HG03342 (cell line): ENCODE data around the gene ALX4.

Experiments
- ATAC-seq: cut with Tn5 transposase; IDR thresholded peaks from one replicate; pipeline ENCODE4 v1.9.1; 2021; ENCODE audit warnings: mild to moderate bottlenecking, moderate library complexity; ENCODE audit not compliant: unreplicated experiment

ALX4 gene

DNA sequence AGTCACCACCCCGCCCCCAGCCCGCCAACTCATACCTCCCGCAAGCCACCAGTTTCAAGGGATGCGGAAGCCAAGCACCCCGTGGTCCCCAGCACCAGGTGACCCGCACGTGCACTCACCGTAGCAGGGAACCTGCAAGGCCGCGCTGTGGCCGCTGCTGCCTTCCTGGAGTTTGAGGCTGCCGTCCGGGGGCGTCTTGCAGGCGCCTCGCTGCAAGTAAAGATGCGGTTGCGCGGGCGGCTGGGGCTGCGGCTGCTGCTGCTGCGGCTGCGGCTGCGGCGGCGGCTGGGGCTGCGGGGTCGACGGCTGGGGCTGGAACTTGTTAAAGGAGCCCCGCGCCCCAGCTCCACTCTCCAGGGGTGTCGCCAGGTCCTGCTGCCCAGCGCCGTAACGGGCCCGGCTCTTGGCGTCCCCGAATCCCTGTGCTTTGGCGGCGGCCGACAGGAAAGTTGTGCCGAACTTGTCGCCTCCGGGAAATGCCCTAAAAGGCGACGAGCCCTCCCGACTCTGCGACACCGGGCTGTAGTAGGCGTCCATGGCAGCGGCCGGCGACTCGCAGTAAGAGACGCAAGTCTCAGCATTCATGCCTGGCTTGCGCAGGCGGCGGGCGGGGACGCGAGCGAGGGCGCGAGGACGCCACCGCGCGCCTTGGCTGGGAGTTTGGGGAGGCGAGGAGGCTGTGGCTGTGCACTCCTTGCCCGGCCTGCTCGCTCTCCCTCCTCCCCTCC, at the start of gene ALX4:
Gene ALX4 (minus strand): TSS at position 662 of the 728 bp plus-strand sequence. CDS start 77 bp downstream, at position 585.
- ATAC-seq: no peak

DNA sequence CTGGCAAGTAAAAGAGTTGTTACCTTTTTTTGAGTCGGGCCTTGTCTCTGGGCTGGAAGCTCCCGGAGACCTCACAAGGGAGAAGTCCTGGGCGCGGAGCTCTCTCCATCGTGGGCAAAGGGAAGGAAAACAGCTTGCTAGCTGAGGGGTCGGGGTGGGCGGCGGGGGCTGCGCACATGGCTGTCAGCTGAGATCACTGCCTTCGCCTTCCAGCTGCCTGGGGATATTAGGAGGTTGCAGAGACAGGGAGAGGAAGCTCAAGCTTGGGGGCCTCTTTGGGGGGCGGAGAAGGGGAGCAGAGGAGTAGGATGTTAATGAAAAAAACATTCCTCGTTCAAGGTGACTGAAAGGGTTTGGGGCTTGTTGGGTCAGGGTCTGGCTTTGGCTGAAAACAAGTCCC, 49.2 kb upstream of the ALX4 start:
- ATAC-seq: no peak

DNA sequence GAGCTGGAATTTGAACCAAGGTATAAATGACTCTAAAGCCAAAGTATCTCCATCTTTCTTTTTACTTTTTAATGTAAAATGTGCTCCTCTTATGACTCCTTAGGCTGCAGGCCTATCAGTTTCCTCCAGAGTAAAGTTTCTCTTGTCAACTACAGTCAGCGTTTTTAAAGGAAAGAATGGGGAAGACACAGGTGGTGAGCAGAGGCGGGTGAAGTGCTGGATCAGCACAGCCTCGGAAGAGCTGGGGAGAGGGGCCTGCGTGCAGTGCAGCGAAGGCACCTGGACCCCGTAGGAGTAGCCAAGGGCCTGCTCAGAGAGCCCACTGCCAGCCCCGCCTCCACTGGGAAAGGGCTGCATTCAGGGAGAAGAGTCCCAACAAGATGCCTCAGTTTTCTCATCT, 48.8 kb upstream of the ALX4 start:
- no peak for ATAC-seq

DNA sequence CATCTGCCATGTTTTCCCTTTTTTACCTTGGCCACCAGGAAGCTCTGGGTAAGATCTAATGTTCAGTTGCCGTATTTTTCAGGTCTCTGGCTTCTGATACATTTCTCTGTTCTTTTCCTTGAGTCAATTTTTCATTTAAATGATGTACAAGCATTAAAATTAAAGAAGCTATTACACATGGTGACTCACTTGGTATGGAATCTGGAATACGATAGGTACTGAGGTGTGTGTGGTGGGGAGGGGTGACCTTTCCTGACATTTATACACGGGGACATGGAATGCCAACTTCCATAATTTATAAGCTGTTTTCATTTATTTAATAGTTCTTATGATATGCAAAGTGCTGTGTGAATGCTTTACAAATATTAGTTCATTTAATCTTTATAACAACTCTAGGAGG, 47.8 kb upstream of the ALX4 start:
- ATAC-seq: no peak

DNA sequence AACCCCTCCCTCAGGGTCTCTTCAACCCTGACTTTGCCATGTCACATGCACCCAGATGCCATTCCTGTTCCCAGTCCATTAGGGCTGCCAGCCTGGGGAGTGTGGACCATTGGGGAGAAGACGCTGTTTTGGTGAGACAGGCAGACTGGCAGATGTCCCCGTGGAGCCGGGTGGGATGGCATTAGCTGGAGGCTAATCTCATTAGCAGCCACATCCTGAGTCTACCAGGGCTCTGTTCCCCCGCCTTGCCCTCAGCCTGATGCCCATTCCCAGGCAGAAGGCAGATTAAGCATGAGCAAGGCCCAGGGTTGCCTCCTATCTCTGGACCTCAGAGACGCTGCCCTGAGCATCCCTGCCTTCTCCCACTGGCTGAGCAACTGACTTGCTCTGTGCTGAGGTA, 46.4 kb upstream of the ALX4 start:
- no peak for ATAC-seq

DNA sequence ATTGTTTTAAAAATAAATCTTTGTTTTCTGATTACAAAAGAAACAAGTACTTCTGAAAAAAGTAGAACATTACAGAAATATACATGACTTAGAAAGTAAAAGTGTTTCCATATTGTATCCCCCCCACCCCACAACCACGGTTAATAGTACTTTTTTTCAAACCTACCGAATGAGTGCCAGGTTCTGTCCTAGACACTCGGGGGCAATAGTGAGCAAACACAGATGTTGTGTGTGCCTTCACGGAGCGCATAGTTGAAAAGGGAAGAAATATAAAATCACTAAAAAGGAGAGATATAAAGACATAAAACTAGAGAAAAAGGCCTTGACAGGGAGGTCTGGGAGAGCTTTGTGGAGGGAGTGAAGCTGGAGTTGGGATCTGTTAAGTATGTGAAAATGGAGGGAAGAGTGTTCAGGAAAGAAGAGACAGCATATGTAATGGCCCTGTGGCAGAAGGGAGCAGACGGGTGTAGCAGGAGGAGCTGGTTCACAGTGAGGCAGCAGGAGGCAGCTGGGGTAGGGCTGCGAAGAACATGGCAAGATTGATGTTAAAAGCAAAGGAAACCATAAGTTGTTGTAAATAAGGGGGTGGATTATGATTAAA, 42.1 kb upstream of the ALX4 start:
- no peak for ATAC-seq

DNA sequence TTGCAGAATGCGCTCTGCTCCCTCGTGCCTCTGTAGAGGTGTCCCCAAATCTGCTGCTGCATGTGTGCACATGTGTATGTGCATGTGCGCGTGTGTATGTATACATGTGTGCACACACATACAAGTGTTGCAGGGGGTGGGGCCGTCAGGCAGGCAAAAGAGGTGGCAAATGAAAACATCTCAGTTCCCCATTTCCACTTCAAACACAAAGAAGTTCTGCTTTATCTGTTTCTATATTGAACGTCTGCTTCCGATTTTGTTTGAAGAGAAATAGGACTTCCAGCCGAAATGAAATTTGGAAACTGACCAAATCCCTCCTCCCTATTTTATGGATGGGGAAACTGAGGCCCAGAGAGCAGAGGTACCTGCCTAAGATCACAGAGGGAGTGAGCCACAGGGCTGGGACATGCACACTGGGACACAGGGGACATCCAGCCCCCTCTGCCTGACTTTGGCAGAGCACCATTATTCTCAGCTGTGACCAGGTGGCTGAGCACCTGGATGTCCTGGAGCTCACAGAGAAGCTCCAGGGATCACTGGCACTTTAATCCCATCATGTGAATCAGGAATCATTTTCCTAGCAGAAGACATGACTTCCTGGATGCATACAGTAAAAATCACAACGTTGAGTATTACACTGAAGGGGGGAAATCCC, 41.2 kb upstream of the ALX4 start:
- peak; percentile 88 for ATAC-seq

DNA sequence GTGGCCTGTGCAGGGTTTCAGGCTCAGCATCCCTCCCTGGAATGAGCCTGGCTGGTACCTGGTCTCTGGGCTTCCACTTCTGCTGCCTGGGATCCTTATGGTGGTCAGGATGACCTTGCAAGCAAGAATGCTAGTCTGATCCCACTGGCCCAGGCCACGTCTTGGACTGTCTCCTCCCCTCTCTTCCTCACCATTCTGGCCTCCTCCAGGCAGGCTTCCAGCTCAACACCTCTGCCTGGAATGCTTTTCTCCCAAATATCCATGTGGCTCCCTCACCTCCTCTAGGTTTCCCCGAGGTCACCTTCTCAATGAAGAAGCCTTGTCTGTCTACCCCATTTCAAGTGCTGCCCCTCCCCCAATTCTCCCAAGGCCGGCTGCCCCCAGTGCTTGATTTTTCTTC, 39.4 kb upstream of the ALX4 start:
- ATAC-seq: no peak

DNA sequence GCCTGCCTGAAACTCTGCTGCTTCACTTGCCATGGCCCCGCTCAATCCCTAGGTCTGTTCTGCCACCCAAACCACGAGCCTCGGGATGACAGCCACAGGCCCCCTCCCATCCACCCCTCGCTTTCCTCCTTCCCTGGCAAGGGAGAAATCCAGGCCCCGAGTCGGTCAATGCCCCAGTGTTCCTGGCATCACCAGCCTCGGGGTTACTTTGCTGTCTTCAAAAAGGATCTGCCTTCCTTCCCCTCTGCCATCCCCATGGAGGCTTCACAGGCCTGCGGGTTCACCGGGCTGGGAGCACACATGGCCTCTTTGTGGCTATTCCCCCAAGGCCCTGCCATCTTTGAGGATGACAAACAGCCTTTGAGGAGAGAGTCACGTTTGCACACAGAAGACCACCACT, 38.8 kb upstream of the ALX4 start:
- no peak for ATAC-seq

DNA sequence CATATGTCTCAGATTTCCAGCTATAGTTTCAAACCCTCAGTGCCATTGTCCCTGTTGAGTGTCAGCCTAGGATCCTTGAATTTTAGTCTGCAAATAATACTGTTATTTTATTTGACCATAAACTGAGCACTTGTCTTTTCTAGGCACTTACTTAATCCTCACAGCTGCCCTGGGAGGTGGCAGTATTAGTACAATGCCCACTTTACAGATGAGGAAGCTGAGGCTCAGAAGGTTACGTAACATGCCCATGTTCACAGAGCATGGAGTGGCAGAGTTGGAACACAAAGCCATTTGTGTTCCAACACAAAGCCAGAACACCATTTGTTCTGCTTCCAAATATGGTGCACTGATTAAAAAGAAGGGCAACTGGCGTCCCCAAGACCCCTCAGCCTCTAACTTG, 38.2 kb upstream of the ALX4 start:
- no peak for ATAC-seq

DNA sequence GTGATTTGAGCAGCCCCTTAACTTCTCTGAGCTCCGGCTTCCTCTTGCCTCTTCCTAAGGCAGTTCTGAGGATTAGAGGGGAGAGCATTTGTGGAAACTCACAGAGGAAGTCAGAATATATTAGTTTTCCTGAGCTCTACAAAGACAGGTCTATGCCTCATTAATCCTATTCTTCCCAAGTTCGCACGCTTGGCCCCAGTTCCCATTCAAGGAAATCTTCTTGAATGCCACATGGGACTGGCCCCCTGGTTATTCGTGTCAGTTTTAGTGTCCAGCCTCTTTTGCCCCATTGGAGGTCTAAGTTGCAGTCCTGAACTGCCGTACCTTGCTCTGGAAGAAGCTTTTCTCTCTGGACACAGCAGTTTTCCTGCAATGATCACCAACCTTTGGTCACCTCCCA, 37.6 kb upstream of the ALX4 start:
- ATAC-seq: no peak

DNA sequence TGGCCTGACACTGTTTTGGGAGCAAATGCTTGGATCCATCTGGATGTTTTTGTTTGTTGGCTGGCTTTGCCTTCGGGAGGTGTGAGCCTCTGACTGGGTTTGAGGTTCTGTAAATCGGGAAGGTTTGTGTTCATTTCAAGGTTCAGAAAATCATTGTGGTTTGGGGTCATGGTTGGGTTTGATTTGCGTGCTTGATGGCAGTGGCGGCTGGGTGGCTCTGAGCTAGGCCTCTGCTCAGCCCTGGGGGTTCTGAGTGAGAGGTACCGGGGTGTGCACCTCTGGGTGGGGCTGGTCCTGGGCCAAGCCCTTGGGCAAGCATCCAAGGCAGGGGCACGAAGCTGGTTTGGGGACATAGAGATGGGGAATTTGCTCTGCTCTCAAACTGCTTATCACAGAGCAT, 37.0 kb upstream of the ALX4 start:
- no peak for ATAC-seq

DNA sequence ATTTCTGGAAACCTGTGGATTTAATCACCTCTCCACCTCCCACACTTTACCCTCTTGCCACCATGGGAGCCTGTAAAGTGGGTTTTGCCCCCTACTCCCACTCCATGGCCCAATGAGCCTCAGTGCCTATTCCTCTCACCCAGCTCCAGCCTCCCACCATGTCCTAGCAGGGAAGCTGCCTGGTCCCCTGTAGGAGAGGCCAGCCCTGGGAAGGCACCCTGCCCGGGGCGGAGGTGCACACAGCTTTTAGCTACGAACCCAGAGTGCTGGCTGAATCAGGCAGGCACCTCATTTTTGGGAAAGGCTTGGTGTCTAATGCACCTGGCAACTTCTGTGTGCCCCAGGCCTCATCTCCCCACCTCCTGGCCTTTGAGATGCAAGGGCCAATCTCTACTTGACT, 35.8 kb upstream of the ALX4 start:
- ATAC-seq: no peak

DNA sequence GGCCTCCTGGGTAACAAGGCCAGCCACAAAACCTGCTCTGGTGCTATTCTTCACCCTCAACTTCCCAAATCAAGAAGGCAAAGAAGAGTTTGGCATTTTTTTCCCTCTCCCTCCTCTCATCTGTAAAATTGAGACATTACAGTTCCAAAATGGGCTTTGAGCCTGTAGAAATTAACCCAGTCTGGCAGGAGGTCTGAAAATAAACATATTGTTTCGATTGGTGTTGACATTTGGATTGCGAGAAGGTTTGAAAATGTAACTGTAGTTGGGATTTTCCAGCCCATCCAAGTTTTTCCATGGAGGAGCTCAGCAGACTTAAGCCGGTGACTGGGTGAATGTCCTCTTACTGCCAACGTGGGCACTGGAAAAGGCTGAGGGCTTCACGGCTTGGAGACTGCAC, 35.0 kb upstream of the ALX4 start:
- no peak for ATAC-seq

DNA sequence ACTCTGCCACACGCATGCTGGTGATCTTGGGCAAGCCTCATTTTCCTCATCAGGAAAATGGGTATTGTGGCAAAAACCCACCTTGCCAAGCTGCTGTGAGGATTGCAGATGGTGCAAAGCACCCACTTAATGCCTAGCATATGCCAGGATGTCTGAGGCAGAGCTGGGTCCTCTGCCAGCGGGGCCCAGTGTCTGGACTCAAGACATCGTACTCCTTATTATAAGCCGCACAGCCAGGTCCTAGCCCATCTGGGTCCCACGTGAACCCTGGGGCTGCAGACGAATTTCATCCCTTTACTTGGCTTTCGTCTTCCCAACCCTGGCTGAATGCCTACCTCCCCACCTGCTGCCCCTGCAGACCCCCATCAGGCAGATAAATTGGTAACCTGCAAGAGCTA, 34.5 kb upstream of the ALX4 start:
- ATAC-seq: no peak

DNA sequence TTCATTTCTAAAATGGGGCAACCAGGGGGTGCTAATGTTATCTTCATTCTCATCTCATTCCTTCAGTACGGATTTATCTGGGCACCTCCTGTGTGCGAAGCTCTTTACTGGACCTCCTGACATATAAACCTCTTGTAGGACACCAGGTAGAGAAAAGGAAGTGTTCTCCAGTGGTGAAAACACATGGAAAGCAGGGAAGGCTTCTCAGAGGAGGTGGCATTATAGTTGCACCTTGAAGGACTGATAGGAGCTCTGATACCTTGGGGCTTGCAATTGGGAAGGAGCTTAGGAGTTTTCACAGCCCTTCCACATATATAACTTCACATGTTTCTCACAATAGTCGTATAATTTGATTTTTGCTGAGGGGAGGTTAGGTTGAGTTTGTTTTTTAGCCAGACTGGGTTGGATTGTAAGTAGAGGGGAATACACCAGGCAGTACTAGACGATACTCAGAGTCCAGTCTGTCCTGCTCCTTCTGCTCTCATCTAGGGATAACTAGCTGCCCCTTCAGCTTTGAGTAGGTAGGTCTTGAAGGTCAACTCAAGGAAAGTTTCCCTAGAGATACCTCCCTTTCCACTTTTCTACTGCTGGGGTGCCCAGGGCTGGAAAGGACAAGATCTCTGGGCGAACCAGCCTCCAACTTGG, 34.0 kb upstream of the ALX4 start:
- ATAC-seq: no peak

DNA sequence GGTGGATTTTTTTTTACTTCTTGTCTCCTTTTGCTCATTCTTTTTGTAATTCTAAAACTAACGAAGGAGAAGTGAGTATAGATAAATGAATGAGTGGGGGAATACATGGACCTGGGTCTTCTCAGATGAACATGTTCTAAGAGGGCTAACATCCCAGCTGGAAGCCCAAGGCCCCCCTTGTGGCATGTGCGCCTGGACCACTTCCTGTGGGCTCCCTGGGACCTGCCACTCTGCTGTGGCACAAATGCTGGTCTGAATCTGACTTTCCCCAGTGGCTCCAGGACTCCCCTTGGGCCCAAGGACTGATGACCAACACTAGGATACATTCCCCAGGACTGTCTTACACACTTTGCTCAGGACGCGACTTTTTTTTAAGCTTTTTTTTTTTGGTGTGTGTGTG, 32.7 kb upstream of the ALX4 start:
- no peak for ATAC-seq

DNA sequence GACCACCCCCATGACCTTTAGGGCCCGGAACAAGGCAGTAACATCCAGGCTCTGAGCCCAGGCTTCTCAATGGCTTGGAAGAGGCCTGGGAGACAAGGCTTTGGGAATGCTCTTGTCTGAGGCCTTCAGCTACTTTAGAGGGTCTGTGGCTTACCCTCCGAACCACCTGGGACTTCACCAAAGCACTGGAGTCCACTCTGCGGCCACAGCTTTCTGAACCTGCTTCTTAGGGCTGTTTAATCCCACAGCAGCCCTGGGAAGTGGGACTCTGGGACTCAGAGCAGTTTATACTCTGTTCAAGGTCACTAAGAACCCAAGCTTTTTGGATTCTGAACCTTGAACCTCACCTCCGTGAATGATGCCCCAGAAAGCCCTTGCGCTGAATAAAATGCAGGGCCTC, 30.7 kb upstream of the ALX4 start:
- ATAC-seq: no peak

DNA sequence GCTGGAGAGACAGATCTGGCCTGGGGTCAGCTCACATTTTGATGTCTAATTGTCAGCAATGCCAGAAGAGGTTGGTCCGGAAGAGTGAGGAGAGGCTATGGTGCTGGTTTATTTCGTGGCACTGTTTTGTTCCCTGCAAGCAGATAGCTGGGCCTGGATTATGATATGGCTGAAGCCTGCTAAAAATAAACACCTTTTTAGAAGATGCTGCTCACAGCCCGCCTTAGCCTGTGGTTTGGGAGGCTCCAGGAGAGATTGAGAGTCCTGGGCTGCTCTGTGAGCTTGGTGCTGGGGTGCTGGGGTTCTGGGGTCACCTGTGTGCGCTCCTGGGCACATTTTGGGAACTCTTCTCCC, 29.6 kb upstream of the ALX4 start:
- ATAC-seq: no peak

DNA sequence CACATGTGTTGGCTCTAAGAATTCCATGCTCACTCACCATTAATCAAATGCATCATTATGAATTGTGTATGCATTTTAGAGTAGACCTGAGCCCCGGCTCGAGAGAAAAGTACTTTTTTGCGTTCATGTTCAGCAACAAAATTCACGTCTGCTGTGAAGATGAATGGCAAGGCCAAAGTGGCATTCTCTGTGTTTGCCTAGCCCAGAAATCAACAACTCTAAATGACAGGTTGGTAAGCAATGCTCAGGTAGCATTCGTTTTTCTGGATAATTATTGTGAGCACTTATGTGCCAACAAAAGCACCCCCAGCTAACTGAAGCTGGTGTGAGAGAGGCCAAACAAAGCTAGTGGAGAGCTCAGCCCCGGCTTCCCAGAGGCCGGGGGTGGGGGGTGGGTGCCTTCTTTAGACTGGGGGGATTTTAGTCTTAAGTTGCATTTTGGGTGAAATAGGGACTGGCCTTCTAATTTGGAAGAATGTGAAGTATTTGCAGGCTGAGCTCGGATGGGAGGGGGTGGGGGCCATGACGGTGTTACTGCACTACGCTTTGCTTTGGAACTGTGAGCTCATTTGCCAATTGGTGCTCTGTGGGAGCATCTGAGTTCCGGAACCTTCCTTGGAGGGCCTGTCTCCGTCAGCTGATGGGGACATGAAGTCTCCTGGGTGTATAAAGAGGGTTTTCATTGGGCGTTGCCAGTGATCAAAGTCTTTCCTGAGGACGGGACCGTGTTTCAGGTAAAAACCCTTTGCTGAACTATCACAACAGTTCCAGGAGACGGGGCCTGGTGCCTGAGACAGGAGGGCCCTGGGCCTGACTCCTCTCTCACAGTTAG, 29.0 kb upstream of the ALX4 start:
- ATAC-seq: no peak

DNA sequence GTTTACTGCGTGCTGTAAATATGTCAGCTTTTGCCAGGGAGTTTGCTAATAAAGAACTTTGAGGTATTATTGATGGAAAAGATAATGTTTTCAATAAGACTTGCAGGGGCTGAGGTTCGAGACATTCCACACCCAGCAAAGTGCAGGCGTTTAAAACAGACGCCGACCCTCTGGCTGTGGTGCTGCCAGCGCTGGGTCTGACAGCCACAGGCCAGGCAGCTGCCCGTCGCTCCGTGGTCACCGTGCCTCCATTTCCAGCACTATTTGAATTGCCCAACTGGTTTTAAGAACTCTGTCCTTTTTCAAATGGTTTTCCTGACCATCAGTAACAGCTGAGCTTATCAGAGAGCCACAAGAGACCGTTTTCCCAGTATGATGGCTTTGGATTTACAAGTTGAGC, 28.1 kb upstream of the ALX4 start:
- no peak for ATAC-seq
